Thoracic aorta (tissue), 2 donors: Measurements from ENCODE around the gene DHTKD1. TPM values are rescaled to one million over a fixed set of nuclear protein-coding genes. Genes with fewer than 3 reads are reported as not detected.

Experiments
- ATAC-seq: fragments of 150-250 bp; one replicate; pipeline ENCODE4 v1.8.0; 2017; ENCODE audit warnings: low read depth; ENCODE audit not compliant: insufficient number of reproducible peaks, low FRiP score
- DNase-seq: peaks from one replicate; pipeline ENCODE4 v3.0.0-alpha.2; 2020; ENCODE audit warnings: low spot score
- H3K27ac ChIP-seq, 2 donors: fragments of 200-600 bp; sonication (generic); 1 replicate in 1 of 2; 2 replicates in 1 of 2; pipeline ENCODE4 v1.5.1; 2016; ENCODE audit warnings: mild to moderate bottlenecking in 2 of 2, moderate library complexity in 2 of 2
- H3K27me3 ChIP-seq: fragments of 200-600 bp; sonication (generic); replicated peaks from 2 replicates; pipeline ENCODE4 v1.6.0; 2016; ENCODE audit warnings: mild to moderate bottlenecking; ENCODE audit not compliant: insufficient read depth
- H3K36me3 ChIP-seq: fragments of 200-600 bp; sonication (generic); one replicate; pipeline ENCODE4 v1.5.1; 2016
- H3K4me1 ChIP-seq, 2 donors: fragments of 200-600 bp; sonication (generic); 1 replicate in 1 of 2; 2 replicates in 1 of 2; pipeline versions ENCODE4 v1.5.1 to v1.6.0; 2016; ENCODE audit warnings: low read depth in 2 of 2, mild to moderate bottlenecking in 1 of 2; ENCODE audit not compliant: control insufficient read depth in 1 of 2
- H3K4me3 ChIP-seq: fragments of 200-600 bp; sonication (generic); 2 replicates; pipeline ENCODE4 v1.5.1; 2016; ENCODE audit warnings: mild to moderate bottlenecking
- H3K9me3 ChIP-seq: fragments of 200-600 bp; sonication (generic); 2 replicates; pipeline ENCODE4 v1.5.1; 2016
- total RNA-seq, 2 donors: library from RNA; depleted of rRNA; stranded (reverse); fragments of >200 nt; gene quantifications; one replicate each; pipeline versions ENCODE4 v1.1.0 to v1.2.3, GENCODE V29; 2016
- TF ChIP-seq, protein P1 (sequence below): fragments of 200-600 bp; sonication (generic); IDR thresholded peaks from one replicate; pipeline ENCODE4 v1.5.1; 2019; ENCODE audit warnings: antibody characterized with exemption

The DHTKD1 gene
- total RNA-seq, 2 donors from 2014 or later: 12.4 to 14.5 TPM

DNA sequence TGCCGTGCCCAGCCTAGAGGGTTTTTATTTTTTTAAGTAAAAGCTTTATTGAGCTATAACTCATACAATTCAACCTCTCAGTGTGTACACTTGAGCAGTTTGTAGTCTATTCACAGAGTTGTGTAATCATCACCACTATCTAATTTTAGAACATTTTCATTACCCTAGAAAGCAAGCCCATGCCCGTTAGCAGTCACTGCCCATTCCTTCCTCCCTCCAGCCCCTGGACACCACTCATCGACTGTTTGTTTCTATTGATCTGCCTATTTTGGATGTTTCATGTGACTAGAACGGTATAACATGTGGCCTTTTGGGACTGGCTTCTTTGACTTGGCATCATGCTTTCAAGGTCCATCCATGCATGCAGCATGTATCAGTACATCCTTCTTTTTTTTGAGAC is 35.0 kb downstream of the DHTKD1 start:
- TF ChIP-seq, protein P1, sequence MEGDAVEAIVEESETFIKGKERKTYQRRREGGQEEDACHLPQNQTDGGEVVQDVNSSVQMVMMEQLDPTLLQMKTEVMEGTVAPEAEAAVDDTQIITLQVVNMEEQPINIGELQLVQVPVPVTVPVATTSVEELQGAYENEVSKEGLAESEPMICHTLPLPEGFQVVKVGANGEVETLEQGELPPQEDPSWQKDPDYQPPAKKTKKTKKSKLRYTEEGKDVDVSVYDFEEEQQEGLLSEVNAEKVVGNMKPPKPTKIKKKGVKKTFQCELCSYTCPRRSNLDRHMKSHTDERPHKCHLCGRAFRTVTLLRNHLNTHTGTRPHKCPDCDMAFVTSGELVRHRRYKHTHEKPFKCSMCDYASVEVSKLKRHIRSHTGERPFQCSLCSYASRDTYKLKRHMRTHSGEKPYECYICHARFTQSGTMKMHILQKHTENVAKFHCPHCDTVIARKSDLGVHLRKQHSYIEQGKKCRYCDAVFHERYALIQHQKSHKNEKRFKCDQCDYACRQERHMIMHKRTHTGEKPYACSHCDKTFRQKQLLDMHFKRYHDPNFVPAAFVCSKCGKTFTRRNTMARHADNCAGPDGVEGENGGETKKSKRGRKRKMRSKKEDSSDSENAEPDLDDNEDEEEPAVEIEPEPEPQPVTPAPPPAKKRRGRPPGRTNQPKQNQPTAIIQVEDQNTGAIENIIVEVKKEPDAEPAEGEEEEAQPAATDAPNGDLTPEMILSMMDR: no peak
- Histone ChIP-seq H3K36me3 (peaks cover 53% of the 10 kb centered on the region), H3K4me1 (no peaks in the 10 kb centered on the region), H3K4me3 (no peak overlapping the region), H3K27ac (no peak overlapping the region), H3K27me3 (no peaks in the 10 kb centered on the region), H3K9me3 (no peaks in the 10 kb centered on the region)
- ATAC-seq: no peak
- DNase-seq: no peak

DNA sequence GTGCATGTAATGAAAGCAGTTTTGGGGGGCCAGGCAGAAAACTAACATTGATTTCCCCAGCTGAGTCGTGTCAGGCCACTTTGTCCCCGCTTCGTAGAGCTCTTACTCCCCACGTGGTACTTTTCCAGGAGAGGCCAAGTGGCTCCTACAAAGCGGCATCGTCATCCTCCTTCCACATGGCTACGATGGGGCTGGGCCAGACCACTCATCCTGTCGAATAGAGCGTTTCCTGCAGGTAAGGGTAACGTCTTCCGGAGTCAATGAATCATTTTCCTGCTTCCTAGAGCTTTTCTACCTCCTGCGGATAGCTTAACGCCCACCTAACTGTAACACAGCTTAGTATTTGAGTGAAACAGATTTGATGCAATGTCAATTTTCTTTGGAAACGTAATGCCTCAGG is 39.0 kb downstream of the DHTKD1 start:
- no peaks in the 10 kb centered on the region for H3K4me1 ChIP-seq
- H3K27ac ChIP-seq: no peak overlapping the region
- H3K9me3 ChIP-seq: no peaks in the 10 kb centered on the region
- peaks cover 35% of the 10 kb centered on the region for H3K36me3 ChIP-seq
- H3K27me3 ChIP-seq: no peaks in the 10 kb centered on the region
- TF ChIP-seq, protein P1: no peak
- ATAC-seq (no peak), DNase-seq (no peak)
- H3K4me3 ChIP-seq: no peak overlapping the region

DNA sequence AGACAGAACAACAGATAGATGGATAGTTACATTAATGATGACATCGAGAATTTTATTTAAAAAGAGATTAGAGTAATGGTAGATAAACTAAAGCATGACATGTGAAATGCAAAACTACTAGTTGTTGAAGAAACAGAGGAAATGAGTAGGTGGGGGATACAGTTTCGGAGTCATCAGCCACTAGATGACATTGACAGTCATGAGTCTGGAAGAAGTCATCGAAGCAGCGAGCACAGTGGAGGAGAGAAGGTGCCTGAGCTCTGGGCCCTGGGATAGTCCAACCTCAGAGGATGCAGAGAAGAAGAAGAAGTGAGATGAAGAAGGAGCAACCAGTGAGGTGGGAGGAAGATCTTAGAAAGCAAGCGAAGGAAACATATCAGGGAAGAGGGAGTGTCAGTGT is 40.5 kb downstream of the DHTKD1 start:
- Histone ChIP-seq H3K27ac (no peak overlapping the region), H3K4me3 (no peak overlapping the region), H3K27me3 (no peaks in the 10 kb centered on the region), H3K4me1 (no peaks in the 10 kb centered on the region), H3K36me3 (peaks cover 38% of the 10 kb centered on the region), H3K9me3 (no peaks in the 10 kb centered on the region)
- TF ChIP-seq, protein P1: no peak
- DNase-seq (no peak), ATAC-seq (no peak)

DNA sequence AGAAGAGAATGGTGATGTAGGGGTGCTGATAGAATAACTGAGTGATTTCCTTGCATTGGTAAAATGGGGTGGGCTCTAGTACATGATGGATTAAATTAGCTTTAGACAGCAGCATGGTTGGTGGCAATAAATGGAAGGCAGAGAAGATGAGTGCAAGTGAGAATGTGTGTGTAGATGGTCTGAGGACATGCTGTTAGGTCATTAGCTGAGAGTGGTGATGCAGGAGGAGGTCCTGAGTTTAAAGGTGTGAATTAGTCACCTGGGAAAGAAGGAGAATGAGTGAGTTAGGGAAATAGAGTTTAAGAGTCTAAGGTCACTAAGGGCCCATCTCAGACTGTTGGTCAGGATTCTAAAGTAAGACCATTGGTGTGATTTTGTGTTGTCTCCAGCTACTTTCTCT is 42.8 kb downstream of the DHTKD1 start:
- DNase-seq: no peak
- Histone ChIP-seq H3K27me3 (no peaks in the 10 kb centered on the region), H3K27ac (no peak overlapping the region), H3K9me3 (no peaks in the 10 kb centered on the region), H3K4me1 (no peaks in the 10 kb centered on the region), H3K36me3 (peaks cover 25% of the 10 kb centered on the region), H3K4me3 (no peak overlapping the region)
- ATAC-seq: no peak
- TF ChIP-seq, protein P1: no peak

DNA sequence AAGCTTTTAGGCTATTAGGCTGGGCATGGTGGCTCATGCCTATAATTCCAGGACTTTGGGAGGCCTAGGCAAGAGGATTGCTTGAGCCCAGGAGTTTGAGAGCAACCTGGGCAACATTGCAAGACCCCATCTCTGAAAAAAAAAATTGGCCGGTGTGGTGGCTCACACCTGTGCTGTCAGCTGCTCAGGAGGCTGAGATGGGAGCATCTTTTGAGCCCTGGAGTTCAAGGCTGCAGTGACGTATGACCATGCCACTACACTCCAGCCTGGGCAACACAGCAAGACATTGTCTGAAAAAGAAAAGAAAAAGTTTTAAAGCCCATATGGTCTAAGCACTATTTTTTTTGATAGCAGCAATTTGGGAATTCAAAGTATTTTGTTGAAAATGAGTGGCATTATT is 44.9 kb downstream of the DHTKD1 start:
- no peaks in the 10 kb centered on the region for H3K9me3 ChIP-seq
- H3K4me1 ChIP-seq: no peaks in the 10 kb centered on the region
- H3K27me3 ChIP-seq: no peaks in the 10 kb centered on the region
- peaks cover 30% of the 10 kb centered on the region for H3K36me3 ChIP-seq
- TF ChIP-seq, protein P1: no peak
- DNase-seq (no peak), ATAC-seq (no peak)
- no peak overlapping the region for H3K27ac ChIP-seq
- H3K4me3 ChIP-seq: no peak overlapping the region
